ENCODE results near the gene SATB1.

DNA sequence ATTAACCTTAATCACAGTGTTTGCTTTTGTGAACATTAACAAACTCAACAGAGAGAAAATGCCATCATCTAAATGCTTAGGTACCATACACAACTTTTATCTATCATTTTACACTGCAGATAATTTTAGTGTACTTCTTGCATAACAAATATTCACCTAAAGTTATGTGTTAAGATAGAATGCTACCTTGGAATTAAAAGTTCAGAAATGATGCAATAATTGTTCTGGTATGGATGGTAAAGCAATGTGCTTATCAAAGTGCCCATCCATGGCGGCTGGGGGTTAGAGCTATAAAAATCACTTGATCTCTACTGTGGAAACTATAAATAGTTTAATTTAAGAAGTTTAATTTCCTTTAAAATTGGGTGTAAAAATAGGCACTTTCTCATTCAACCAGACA lies 28.7 kb downstream of the SATB1 start:
- TF ChIP-seq ZBTB7A (tag by site-specific recombination; IDR thresholded peaks at IDR 0.05; ENCODE audit: low read depth) (no peak), ZNF433 (tag by site-specific recombination; IDR thresholded peaks at IDR 0.05; ENCODE audit: low read depth) (no peak), ZNF843 (tag by site-specific recombination; IDR thresholded peaks at IDR 0.05) (no peak), SETDB1 (IDR thresholded peaks at IDR 0.05; ENCODE audit: insufficient read length, low read length) (no peak), ZNF221 (tag by site-specific recombination; IDR thresholded peaks at IDR 0.05; ENCODE audit: borderline replicate concordance) (no peak), SALL2 (tag by site-specific recombination; IDR thresholded peaks at IDR 0.05; ENCODE audit: borderline replicate concordance) (no peak), ZNF248 (tag by site-specific recombination; IDR thresholded peaks at IDR 0.05) (no peak)
- TF ChIP-seq, protein P1, sequence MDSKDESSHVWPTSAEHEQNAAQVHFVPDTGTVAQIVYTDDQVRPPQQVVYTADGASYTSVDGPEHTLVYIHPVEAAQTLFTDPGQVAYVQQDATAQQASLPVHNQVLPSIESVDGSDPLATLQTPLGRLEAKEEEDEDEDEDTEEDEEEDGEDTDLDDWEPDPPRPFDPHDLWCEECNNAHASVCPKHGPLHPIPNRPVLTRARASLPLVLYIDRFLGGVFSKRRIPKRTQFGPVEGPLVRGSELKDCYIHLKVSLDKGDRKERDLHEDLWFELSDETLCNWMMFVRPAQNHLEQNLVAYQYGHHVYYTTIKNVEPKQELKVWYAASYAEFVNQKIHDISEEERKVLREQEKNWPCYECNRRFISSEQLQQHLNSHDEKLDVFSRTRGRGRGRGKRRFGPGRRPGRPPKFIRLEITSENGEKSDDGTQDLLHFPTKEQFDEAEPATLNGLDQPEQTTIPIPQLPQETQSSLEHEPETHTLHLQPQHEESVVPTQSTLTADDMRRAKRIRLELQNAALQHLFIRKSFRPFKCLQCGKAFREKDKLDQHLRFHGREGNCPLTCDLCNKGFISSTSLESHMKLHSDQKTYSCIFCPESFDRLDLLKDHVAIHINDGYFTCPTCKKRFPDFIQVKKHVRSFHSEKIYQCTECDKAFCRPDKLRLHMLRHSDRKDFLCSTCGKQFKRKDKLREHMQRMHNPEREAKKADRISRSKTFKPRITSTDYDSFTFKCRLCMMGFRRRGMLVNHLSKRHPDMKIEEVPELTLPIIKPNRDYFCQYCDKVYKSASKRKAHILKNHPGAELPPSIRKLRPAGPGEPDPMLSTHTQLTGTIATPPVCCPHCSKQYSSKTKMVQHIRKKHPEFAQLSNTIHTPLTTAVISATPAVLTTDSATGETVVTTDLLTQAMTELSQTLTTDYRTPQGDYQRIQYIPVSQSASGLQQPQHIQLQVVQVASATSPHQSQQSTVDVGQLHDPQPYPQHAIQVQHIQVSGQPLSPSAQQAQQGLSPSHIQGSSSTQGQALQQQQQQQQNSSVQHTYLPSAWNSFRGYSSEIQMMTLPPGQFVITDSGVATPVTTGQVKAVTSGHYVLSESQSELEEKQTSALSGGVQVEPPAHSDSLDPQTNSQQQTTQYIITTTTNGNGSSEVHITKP (tag by site-specific recombination; IDR thresholded peaks at IDR 0.05): no peak
- TF ChIP-seq, protein P2, sequence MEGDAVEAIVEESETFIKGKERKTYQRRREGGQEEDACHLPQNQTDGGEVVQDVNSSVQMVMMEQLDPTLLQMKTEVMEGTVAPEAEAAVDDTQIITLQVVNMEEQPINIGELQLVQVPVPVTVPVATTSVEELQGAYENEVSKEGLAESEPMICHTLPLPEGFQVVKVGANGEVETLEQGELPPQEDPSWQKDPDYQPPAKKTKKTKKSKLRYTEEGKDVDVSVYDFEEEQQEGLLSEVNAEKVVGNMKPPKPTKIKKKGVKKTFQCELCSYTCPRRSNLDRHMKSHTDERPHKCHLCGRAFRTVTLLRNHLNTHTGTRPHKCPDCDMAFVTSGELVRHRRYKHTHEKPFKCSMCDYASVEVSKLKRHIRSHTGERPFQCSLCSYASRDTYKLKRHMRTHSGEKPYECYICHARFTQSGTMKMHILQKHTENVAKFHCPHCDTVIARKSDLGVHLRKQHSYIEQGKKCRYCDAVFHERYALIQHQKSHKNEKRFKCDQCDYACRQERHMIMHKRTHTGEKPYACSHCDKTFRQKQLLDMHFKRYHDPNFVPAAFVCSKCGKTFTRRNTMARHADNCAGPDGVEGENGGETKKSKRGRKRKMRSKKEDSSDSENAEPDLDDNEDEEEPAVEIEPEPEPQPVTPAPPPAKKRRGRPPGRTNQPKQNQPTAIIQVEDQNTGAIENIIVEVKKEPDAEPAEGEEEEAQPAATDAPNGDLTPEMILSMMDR (tag by site-specific recombination; IDR thresholded peaks at IDR 0.05): no peak
- TF ChIP-seq, protein P3, sequence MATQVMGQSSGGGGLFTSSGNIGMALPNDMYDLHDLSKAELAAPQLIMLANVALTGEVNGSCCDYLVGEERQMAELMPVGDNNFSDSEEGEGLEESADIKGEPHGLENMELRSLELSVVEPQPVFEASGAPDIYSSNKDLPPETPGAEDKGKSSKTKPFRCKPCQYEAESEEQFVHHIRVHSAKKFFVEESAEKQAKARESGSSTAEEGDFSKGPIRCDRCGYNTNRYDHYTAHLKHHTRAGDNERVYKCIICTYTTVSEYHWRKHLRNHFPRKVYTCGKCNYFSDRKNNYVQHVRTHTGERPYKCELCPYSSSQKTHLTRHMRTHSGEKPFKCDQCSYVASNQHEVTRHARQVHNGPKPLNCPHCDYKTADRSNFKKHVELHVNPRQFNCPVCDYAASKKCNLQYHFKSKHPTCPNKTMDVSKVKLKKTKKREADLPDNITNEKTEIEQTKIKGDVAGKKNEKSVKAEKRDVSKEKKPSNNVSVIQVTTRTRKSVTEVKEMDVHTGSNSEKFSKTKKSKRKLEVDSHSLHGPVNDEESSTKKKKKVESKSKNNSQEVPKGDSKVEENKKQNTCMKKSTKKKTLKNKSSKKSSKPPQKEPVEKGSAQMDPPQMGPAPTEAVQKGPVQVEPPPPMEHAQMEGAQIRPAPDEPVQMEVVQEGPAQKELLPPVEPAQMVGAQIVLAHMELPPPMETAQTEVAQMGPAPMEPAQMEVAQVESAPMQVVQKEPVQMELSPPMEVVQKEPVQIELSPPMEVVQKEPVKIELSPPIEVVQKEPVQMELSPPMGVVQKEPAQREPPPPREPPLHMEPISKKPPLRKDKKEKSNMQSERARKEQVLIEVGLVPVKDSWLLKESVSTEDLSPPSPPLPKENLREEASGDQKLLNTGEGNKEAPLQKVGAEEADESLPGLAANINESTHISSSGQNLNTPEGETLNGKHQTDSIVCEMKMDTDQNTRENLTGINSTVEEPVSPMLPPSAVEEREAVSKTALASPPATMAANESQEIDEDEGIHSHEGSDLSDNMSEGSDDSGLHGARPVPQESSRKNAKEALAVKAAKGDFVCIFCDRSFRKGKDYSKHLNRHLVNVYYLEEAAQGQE (tag by site-specific recombination; IDR thresholded peaks at IDR 0.05): no peak
- TF ChIP-seq, protein P4, sequence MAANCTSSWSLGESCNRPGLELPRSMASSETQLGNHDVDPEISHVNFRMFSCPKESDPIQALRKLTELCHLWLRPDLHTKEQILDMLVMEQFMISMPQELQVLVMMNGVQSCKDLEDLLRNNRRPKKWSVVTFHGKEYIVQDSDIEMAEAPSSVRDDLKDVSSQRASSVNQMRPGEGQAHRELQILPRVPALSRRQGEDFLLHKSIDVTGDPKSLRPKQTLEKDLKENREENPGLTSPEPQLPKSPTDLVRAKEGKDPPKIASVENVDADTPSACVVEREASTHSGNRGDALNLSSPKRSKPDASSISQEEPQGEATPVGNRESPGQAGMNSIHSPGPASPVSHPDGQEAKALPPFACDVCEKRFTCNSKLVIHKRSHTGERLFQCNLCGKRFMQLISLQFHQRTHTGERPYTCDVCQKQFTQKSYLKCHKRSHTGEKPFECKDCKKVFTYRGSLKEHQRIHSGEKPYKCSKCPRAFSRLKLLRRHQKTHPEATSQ (tag by site-specific recombination; IDR thresholded peaks at IDR 0.05): no peak
